CD4-positive, alpha-beta memory T cell (primary cell): Measurements from ENCODE around the gene MLF2. TPM values are rescaled to one million over a fixed set of nuclear protein-coding genes. Genes with fewer than 3 reads are reported as not detected.
A peak's percentile ranks its signal among the peaks of the same experiment; 100 is the strongest.

Experiments used
- CTCF ChIA-PET: fragments of 350-600 bp; sonication (Branson Sonifier 250); formaldehyde crosslinking; loops from one replicate; lab custom pipeline; 2021; ENCODE audit warnings: inconsistent platforms; ENCODE audit not compliant: partially characterized antibody; lab: Charles Lee
- POLR2A ChIA-PET: fragments of 350-600 bp; sonication (Branson Sonifier 250); formaldehyde crosslinking; loops from one replicate; lab custom pipeline; 2021; ENCODE audit not compliant: partially characterized antibody; lab: Charles Lee
- DNase-seq, 5 donors: peaks; one replicate each; pipeline versions ENCODE4 v3.0.0 to v3.0.0-alpha.2; 2020 to 2022; ENCODE audit warnings: mixed read lengths in 1 of 5
- H3K27ac ChIP-seq: one replicate; pipeline ENCODE4 v1.7.0; 2013; ENCODE audit warnings: low read depth, low read length
- H3K27me3 ChIP-seq: 2 replicates; pipeline ENCODE4 v1.7.0; 2013; ENCODE audit warnings: mild to moderate bottlenecking, low read length, moderate library complexity; ENCODE audit not compliant: insufficient read depth
- H3K36me3 ChIP-seq: 2 replicates; pipeline ENCODE4 v1.7.0; 2013; ENCODE audit warnings: mild to moderate bottlenecking, low read length, moderate library complexity; ENCODE audit not compliant: insufficient read depth
- H3K4me1 ChIP-seq: 2 replicates; pipeline ENCODE4 v1.7.0; 2013; ENCODE audit warnings: mild to moderate bottlenecking, low read length, moderate library complexity; ENCODE audit not compliant: insufficient read depth
- H3K4me3 ChIP-seq, 2 donors: one replicate each; pipeline ENCODE4 v1.7.0; 2013; ENCODE audit warnings: low read length in 2 of 2, mild to moderate bottlenecking in 1 of 2
- H3K9me3 ChIP-seq, 2 donors: one replicate each; pipeline ENCODE4 v1.7.0; 2013; ENCODE audit warnings: low read length in 2 of 2, control low read depth in 1 of 2; ENCODE audit not compliant: control insufficient read depth in 1 of 2
- H3K27ac Mint-ChIP-seq, 7 donors: one replicate each; pipeline ENCODE4 v1.8.0; 2020 to 2021; ENCODE audit warnings: mixed read lengths in 7 of 7, mild to moderate bottlenecking in 6 of 7, inconsistent platforms in 3 of 7, moderate library complexity in 3 of 7
- H3K27me3 Mint-ChIP-seq, 2 donors: one replicate each; pipeline ENCODE4 v1.8.0; 2020 to 2021; ENCODE audit warnings: mixed read lengths in 2 of 2
- H3K36me3 Mint-ChIP-seq, 2 donors: one replicate each; pipeline ENCODE4 v1.8.0; 2020 to 2021; ENCODE audit warnings: mixed read lengths in 2 of 2, inconsistent platforms in 1 of 2, mild to moderate bottlenecking in 1 of 2
- H3K4me1 Mint-ChIP-seq, 4 donors: one replicate each; pipeline ENCODE4 v1.8.0; 2020 to 2021; ENCODE audit warnings: mixed read lengths in 4 of 4, mild to moderate bottlenecking in 1 of 4
- H3K4me3 Mint-ChIP-seq, 8 donors: one replicate each; pipeline ENCODE4 v1.8.0; 2020 to 2021; ENCODE audit warnings: mixed read lengths in 8 of 8, mild to moderate bottlenecking in 7 of 8, moderate library complexity in 6 of 8, inconsistent platforms in 3 of 8
- H3K9me3 Mint-ChIP-seq, 8 donors: one replicate each; pipeline ENCODE4 v1.8.0; 2020 to 2021; ENCODE audit warnings: mixed read lengths in 8 of 8, mild to moderate bottlenecking in 5 of 8, inconsistent platforms in 3 of 8, moderate library complexity in 1 of 8
- intact Hi-C: fragments of 100-400 bp; cut with micrococcal nuclease; formaldehyde crosslinking; loops from one replicate; pipeline ENCODE4 v1.15.1; 2023
- polyA plus RNA-seq, 2 donors: library from polyadenylated mRNA; unstranded; fragments of 300-500 nt; fragmentation: Illumina TruSeq; gene quantifications; one replicate each; pipeline ENCODE4 v1.2.3, GENCODE V29; 2021
- total RNA-seq, 2 experiments: library from RNA; stranded (reverse); gene quantifications; one replicate each; pipeline ENCODE4 v1.2.3, GENCODE V29; 2021

MLF2 gene
- 10 to 100 TPM; 79.8 to 80.3 TPM for total RNA-seq
- 100 to 1,000 TPM; 111 to 130 TPM for polyA plus RNA-seq

- POLR2A ChIA-PET, result interaction anchor here (0.7 to 4.6 kb wide), 36 partner anchors 8 to 356 kb away, joined by 3 to 52 read pairs (median 9); partner anchors contain the start of genes C12orf57, C1RL, CD4 and CDCA3
These were observed at the start of gene MLF2 for GRCh38 chr12:6752921-6753771. TSS of gene MLF2 (minus strand) at chr12:6753141. CDS start at chr12:6752334, 807 bp downstream.

GRCh38 chr12:6799147-6799546 lies 46.2 kb upstream of the MLF2 start:
- no peak overlapping the region for H3K27ac ChIP-seq
- DNase-seq, result no peak
- peaks cover 63% of the 10 kb centered on the region for H3K36me3 ChIP-seq
- ChIA-PET POLR2A (interaction anchor here (1.2 kb wide), 1 partner anchor 10 kb away, joined by 3 read pairs; the partner anchor contains the start of gene CD4), CTCF (no interaction called here)
- H3K4me1 Mint-ChIP-seq, result peaks cover 35 to 59% (median 47%) of the 10 kb centered on the region in 4 donors
- intact Hi-C loops, result no loop called here
- no peaks in the 10 kb centered on the region for H3K9me3 Mint-ChIP-seq
- H3K4me1 ChIP-seq, result peaks cover 41% of the 10 kb centered on the region
- H3K27me3 Mint-ChIP-seq, result no peaks in the 10 kb centered on the region
- H3K27ac Mint-ChIP-seq, result peak overlapping the region in 2 of 7 donors; percentile 47 to 64
- no peak overlapping the region for H3K4me3 Mint-ChIP-seq
- no peak overlapping the region for H3K4me3 ChIP-seq
- H3K36me3 Mint-ChIP-seq, result peaks cover 46 to 72% of the 10 kb centered on the region in 2 donors
- H3K27me3 ChIP-seq, result no peaks in the 10 kb centered on the region
- H3K9me3 ChIP-seq, result no peaks in the 10 kb centered on the region

More at GRCh38 chr12:6752921-6753771, at the start of gene MLF2:
- H3K27ac Mint-ChIP-seq, result peak within 1 kb of the TSS; percentile 99 to 100 (median 99)
- Histone ChIP-seq H3K36me3 (peaks cover 30% of the 10 kb centered on the region), H3K27ac (peak within 1 kb of the TSS; percentile 84), H3K9me3 (no peaks in the 10 kb centered on the region), H3K4me1 (peaks cover 13% of the 10 kb centered on the region), H3K4me3 (peak within 1 kb of the TSS; percentile 62 to 77), H3K27me3 (no peaks in the 10 kb centered on the region)
- peaks cover 0 to 1% of the 10 kb centered on the region in 2 donors for H3K27me3 Mint-ChIP-seq
- intact Hi-C loops, result loop anchor here (1.0 kb wide), 9 partner anchors 13 to 119 kb away; partner anchors contain the start of genes CDCA3, COPS7A, PTMS and ZNF384
- peak; percentile 96 to 98 (median 97) for DNase-seq
- peaks cover 10 to 24% (median 17%) of the 10 kb centered on the region in 4 donors for H3K4me1 Mint-ChIP-seq
- no peaks in the 10 kb centered on the region for H3K9me3 Mint-ChIP-seq
- peak within 1 kb of the TSS; percentile 94 to 98 (median 96) for H3K4me3 Mint-ChIP-seq
- H3K36me3 Mint-ChIP-seq, result peaks cover 9 to 37% of the 10 kb centered on the region in 2 donors
- CTCF ChIA-PET, result interaction anchor here (0.7 to 13.5 kb wide), 30 partner anchors 9 to 215 kb away, joined by 3 to 343 read pairs (median 10); partner anchors contain the start of genes CD4, CDCA3, COPS7A and GNB3

GRCh38 chr12:6796576-6796975 lies 43.6 kb upstream of the MLF2 start:
- ChIA-PET POLR2A (interaction anchor here (1.2 to 1.9 kb wide), 5 partner anchors 9 to 28 kb away, joined by 4 to 7 read pairs (median 4); no protein-coding TSS in a partner anchor), CTCF (interaction anchor here (0.7 to 28.3 kb wide), 6 partner anchors 10 to 43 kb away, joined by 3 to 303 read pairs (median 5); partner anchors contain the start of genes GPR162, MLF2, P3H3 and PTMS)
- peak overlapping the region in 2 of 8 donors; percentile 10 to 59 for H3K4me3 Mint-ChIP-seq

GRCh38 chr12:6795088-6795487 lies 42.1 kb upstream of the MLF2 start:
- POLR2A ChIA-PET, result interaction anchor here (0.6 to 1.9 kb wide), 4 partner anchors 8 to 28 kb away, joined by 3 to 7 read pairs (median 4); no protein-coding TSS in a partner anchor
- Histone ChIP-seq H3K36me3 (peaks cover 43% of the 10 kb centered on the region), H3K9me3 (no peaks in the 10 kb centered on the region), H3K27ac (peak overlapping the region; percentile 18), H3K4me1 (peaks cover 56% of the 10 kb centered on the region), H3K27me3 (no peaks in the 10 kb centered on the region), H3K4me3 (no peak overlapping the region)
- no peak for DNase-seq
- H3K36me3 Mint-ChIP-seq, result peaks cover 39 to 75% of the 10 kb centered on the region in 2 donors
- intact Hi-C loops, result no loop called here
- peak overlapping the region in 4 of 8 donors; percentile 15 to 62 (median 50) for H3K4me3 Mint-ChIP-seq
- CTCF ChIA-PET, result interaction anchor here (2.0 to 28.3 kb wide), 4 partner anchors 16 to 42 kb away, joined by 7 to 303 read pairs (median 10); partner anchors contain the start of genes GPR162, MLF2, P3H3 and PTMS
- peaks cover 53 to 94% (median 71%) of the 10 kb centered on the region in 4 donors for H3K4me1 Mint-ChIP-seq
- no peaks in the 10 kb centered on the region for H3K9me3 Mint-ChIP-seq
- H3K27me3 Mint-ChIP-seq, result no peaks in the 10 kb centered on the region
- H3K27ac Mint-ChIP-seq, result peak overlapping the region; percentile 10 to 87 (median 73)

More at GRCh38 chr12:6796576-6796975, 43.6 kb upstream of the MLF2 start:
- no peak overlapping the region for H3K27ac ChIP-seq
- Mint-ChIP-seq H3K9me3 (no peaks in the 10 kb centered on the region), H3K27me3 (no peaks in the 10 kb centered on the region), H3K4me1 (peaks cover 51 to 83% (median 66%) of the 10 kb centered on the region in 4 donors), H3K36me3 (peaks cover 41 to 75% of the 10 kb centered on the region in 2 donors), H3K27ac (peak overlapping the region; percentile 5 to 82 (median 65))
- H3K9me3 ChIP-seq, result no peaks in the 10 kb centered on the region
- no peak overlapping the region for H3K4me3 ChIP-seq
- no peaks in the 10 kb centered on the region for H3K27me3 ChIP-seq
- no peak for DNase-seq
- intact Hi-C loops, result no loop called here
- H3K36me3 ChIP-seq, result peaks cover 47% of the 10 kb centered on the region
- H3K4me1 ChIP-seq, result peaks cover 57% of the 10 kb centered on the region

- peak; percentile 59 to 73 (median 66) for DNase-seq
- peaks cover 50 to 92% (median 66%) of the 10 kb centered on the region in 4 donors for H3K4me1 Mint-ChIP-seq
- intact Hi-C loops, result loop anchor here (2.0 kb wide), 2 partner anchors 26 to 32 kb away; partner anchors contain the start of gene PTMS
- Histone ChIP-seq H3K9me3 (no peaks in the 10 kb centered on the region), H3K36me3 (peaks cover 28% of the 10 kb centered on the region), H3K4me1 (peaks cover 55% of the 10 kb centered on the region), H3K27me3 (no peaks in the 10 kb centered on the region), H3K27ac (peak overlapping the region; percentile 83), H3K4me3 (peak overlapping the region; percentile 79)
- H3K27me3 Mint-ChIP-seq, result no peaks in the 10 kb centered on the region
- POLR2A ChIA-PET, result interaction anchor here (0.7 to 3.6 kb wide), 26 partner anchors 11 to 258 kb away, joined by 3 to 29 read pairs (median 8); partner anchors contain the start of genes C12orf57, CDCA3, COPS7A and GAPDH
- H3K4me3 Mint-ChIP-seq, result peak overlapping the region; percentile 95 to 99 (median 98)
- peak overlapping the region; percentile 90 to 99 (median 98) for H3K27ac Mint-ChIP-seq
- no peaks in the 10 kb centered on the region for H3K9me3 Mint-ChIP-seq
- CTCF ChIA-PET, result interaction anchor here (0.6 to 28.3 kb wide), 14 partner anchors 9 to 235 kb away, joined by 3 to 303 read pairs (median 8); partner anchors contain the start of genes COPS7A, GPR162, MLF2 and NOP2
- peaks cover 21 to 61% of the 10 kb centered on the region in 2 donors for H3K36me3 Mint-ChIP-seq
These were observed 39.7 kb upstream of the MLF2 start for GRCh38 chr12:6792522-6793201.

- Histone ChIP-seq H3K4me3 (peak overlapping the region; percentile 79), H3K9me3 (no peaks in the 10 kb centered on the region), H3K27me3 (no peaks in the 10 kb centered on the region), H3K27ac (peak overlapping the region; percentile 83), H3K4me1 (peaks cover 59% of the 10 kb centered on the region), H3K36me3 (peaks cover 26% of the 10 kb centered on the region)
- intact Hi-C loops, result loop anchor here (2.0 kb wide), 2 partner anchors 25 to 33 kb away; partner anchors contain the start of gene PTMS
- H3K4me1 Mint-ChIP-seq, result peaks cover 49 to 92% (median 66%) of the 10 kb centered on the region in 4 donors
- H3K36me3 Mint-ChIP-seq, result peaks cover 16 to 54% of the 10 kb centered on the region in 2 donors
- no peak for DNase-seq
- no peaks in the 10 kb centered on the region for H3K27me3 Mint-ChIP-seq
- H3K4me3 Mint-ChIP-seq, result peak overlapping the region; percentile 95 to 99 (median 98)
- ChIA-PET CTCF (interaction anchor here (0.6 to 28.3 kb wide), 14 partner anchors 9 to 234 kb away, joined by 3 to 303 read pairs (median 8); partner anchors contain the start of genes COPS7A, GPR162, MLF2 and NOP2), POLR2A (interaction anchor here (0.8 to 3.6 kb wide), 28 partner anchors 10 to 340 kb away, joined by 3 to 29 read pairs (median 6); partner anchors contain the start of genes C12orf57, CDCA3, COPS7A and GAPDH)
- H3K9me3 Mint-ChIP-seq, result no peaks in the 10 kb centered on the region
- peak overlapping the region; percentile 90 to 99 (median 98) for H3K27ac Mint-ChIP-seq
These were observed 39.1 kb upstream of the MLF2 start for GRCh38 chr12:6791931-6792520.
